ENCODE data around the gene PPP1CA.

- TF ChIP-seq CTCF (IDR thresholded peaks at IDR 0.05) = no peak
- TF ChIP-seq POLR2A (IDR thresholded peaks at IDR 0.05) = no peak
These were observed 23.1 kb downstream of the PPP1CA start for GRCh38 chr11:67378544-67378943.
